ENCODE measurements around the gene KCNK1. TPM values are rescaled to one million over a fixed set of nuclear protein-coding genes. Genes with fewer than 3 reads are reported as not detected.
"Not testable (repeated sequence)": the region's sequence is repeated elsewhere in the genome, so short reads cannot be mapped to it uniquely, and the experiment has no call there.

Gene KCNK1
- total RNA-seq, 4 donors from 2014 or later, result 0.20 to 0.49 TPM; not detected in 2

GRCh38 chr1:233607252-233608119 lies 6.4 kb upstream of the KCNK1 start:
- in situ Hi-C loops (cut with MboI; ENCODE audit: low sequenced_read_pairs in 4 of 4) (no loop called here), intact Hi-C loops (cut with DNase I; ENCODE audit: low total_unique reads) (no loop called here)
- TF ChIP-seq POLR2A (IDR thresholded peaks at IDR 0.05), result no peak
- Histone ChIP-seq H3K4me3 (no peak overlapping the region), H3K27ac (no peak overlapping the region), H3K4me1 (no peaks in the 10 kb centered on the region), H3K36me3 (no peaks in the 10 kb centered on the region), H3K27me3 (no peaks in the 10 kb centered on the region), H3K9me3 (no peaks in the 10 kb centered on the region)
- DNase-seq (no peak), ATAC-seq (no peak)

DNA sequence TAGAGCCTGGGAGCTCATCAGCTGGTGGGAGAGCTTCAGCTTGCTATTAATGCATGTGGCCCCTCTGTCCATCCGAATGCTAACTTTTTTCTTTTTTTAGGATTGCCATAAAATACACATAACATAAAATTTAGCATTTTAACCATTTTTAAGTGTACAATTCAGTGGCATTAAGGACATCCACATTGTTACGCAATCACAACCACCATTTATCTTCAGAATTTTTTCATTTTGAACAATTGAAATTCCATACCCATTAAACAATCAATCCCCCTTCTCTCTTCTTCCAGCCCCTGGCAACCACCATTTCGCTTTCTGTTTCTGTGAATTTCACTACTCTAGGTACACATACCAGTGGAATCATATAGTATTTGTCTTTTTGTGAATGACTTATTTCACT lies 4.9 kb upstream of the KCNK1 start:
- TF ChIP-seq POLR2A (IDR thresholded peaks at IDR 0.05) (no peak), CTCF (IDR thresholded peaks at IDR 0.05 in 4 of 5, conservative IDR thresholded peaks at IDR 0.05 in 1 of 5) (no peak)
- in situ Hi-C loops (cut with MboI; ENCODE audit: low sequenced_read_pairs in 4 of 4), result no loop called here
- ATAC-seq (no peak), DNase-seq (no peak)
- no peaks in the 10 kb centered on the region for H3K4me1 ChIP-seq
- peaks cover 5 to 8% (median 7%) of the 10 kb centered on the region in 3 donors for H3K27me3 ChIP-seq
- no peaks in the 10 kb centered on the region for H3K36me3 ChIP-seq
- intact Hi-C loops (cut with DNase I; ENCODE audit: low total_unique reads), result no loop called here
- H3K27ac ChIP-seq, result no peak overlapping the region
- H3K4me3 ChIP-seq, result no peak overlapping the region
- no peaks in the 10 kb centered on the region for H3K9me3 ChIP-seq

DNA sequence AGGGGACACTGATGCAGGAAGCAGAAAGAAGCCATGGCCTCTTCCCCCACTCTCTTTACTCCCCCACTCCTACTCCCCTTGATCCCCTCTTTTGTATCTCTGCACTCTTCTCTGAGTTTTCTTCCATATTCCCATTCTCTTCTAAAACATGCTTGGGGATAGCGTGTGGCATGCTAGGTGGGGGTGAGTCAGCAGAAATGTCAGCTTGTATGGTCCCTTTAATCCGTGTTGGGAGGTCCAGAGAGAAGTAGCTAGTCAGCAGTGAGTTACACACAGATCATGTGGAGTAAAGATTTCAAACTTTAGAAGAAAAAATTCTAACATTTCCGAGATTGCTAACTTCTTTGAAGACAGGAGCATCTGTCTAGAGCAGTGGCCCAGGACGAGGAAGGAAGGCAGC lies 4.0 kb upstream of the KCNK1 start:
- TF ChIP-seq CTCF (IDR thresholded peaks at IDR 0.05 in 4 of 5, conservative IDR thresholded peaks at IDR 0.05 in 1 of 5), result no peak
- TF ChIP-seq POLR2A (IDR thresholded peaks at IDR 0.05), result no peak
- Histone ChIP-seq H3K27me3 (peaks cover 9 to 17% (median 16%) of the 10 kb centered on the region in 3 donors), H3K4me1 (no peaks in the 10 kb centered on the region), H3K4me3 (no peak overlapping the region), H3K36me3 (no peaks in the 10 kb centered on the region), H3K27ac (no peak overlapping the region), H3K9me3 (no peaks in the 10 kb centered on the region)
- ATAC-seq (no peak), DNase-seq (no peak)
- intact Hi-C loops (cut with DNase I; ENCODE audit: low total_unique reads), result no loop called here
- in situ Hi-C loops (cut with MboI; ENCODE audit: low sequenced_read_pairs in 4 of 4), result no loop called here

DNA sequence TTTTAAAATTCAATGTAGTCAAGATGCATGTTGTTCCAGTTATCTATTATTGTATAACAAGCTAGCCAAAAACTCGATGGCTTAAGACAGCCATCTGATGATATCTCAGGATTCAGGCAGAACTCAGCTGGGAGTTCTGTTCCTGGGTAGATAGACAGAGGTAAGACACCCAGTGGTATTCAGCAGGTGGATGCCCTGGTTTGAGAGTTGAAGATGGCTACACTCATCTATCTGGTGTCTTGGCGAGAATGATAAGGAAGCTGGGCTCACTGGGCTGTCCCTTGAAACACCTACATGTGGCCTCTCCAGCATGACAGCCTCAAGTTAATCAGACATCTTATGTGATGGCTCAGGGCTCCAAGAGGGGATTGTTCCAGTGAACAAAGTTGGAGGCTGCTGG lies 3.3 kb upstream of the KCNK1 start:
- H3K4me1 ChIP-seq, result no peaks in the 10 kb centered on the region
- in situ Hi-C loops (cut with MboI; ENCODE audit: low sequenced_read_pairs in 4 of 4) (no loop called here), intact Hi-C loops (cut with DNase I; ENCODE audit: low total_unique reads) (no loop called here)
- H3K27me3 ChIP-seq, result peaks cover 15 to 21% (median 20%) of the 10 kb centered on the region in 3 donors
- DNase-seq (no peak), ATAC-seq (no peak)
- no peaks in the 10 kb centered on the region for H3K36me3 ChIP-seq
- no peaks in the 10 kb centered on the region for H3K9me3 ChIP-seq
- TF ChIP-seq POLR2A (IDR thresholded peaks at IDR 0.05), result no peak
- no peak for TF ChIP-seq CTCF (IDR thresholded peaks at IDR 0.05 in 4 of 5, conservative IDR thresholded peaks at IDR 0.05 in 1 of 5)
- H3K4me3 ChIP-seq, result no peak overlapping the region
- H3K27ac ChIP-seq, result no peak overlapping the region

DNA sequence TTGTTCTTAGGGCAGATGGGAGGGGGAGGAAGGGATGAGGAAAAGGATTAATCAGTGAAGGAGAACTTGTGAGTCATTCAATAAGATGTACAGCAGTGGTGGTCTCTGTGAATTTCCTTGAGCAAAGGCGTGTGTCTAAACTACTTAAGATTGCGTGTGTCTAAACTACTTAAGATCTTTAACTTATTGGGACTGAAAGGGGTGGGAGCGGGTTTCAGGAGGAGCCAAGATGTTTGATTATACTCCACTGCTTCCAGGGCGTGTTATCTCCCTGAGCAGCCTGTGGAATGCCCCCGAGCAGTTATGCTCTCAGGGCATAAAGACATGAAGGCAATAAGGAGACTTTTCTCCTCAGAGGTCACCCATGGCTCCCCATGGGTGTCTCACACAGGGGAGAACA lies 2.5 kb upstream of the KCNK1 start:
- H3K36me3 ChIP-seq; H3K9me3 ChIP-seq; DNase-seq; intact Hi-C loops (cut with DNase I; ENCODE audit: low total_unique reads); ATAC-seq; in situ Hi-C loops (cut with MboI; ENCODE audit: low sequenced_read_pairs in 4 of 4); H3K27ac ChIP-seq; H3K4me3 ChIP-seq; H3K4me1 ChIP-seq: not testable (repeated sequence)
- H3K27me3 ChIP-seq, result peaks cover 20 to 25% (median 20%) of the 10 kb centered on the region in 3 donors
